Measurements from ENCODE around the gene GNPAT.

DNA sequence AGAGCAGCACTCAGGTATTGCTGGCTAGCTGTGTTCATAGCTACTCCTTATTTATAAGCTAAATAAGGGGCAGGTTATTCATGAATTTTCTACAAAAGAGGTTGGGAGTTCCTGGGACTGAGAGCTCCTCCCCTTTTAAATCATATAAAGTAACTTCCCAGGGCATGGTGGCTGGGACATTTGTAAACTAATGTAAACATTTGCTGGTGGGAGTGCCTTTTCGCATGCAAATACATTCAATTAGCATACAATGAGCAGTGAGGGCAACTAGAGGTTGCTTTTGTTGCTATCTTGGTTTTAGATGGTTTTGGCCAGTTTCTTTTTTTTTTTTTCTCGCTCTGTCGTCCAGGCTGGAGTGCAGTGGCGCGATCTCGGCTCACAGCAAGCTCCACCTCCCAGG lies 43.4 kb downstream of the GNPAT start:
- TF ChIP-seq, protein P1, sequence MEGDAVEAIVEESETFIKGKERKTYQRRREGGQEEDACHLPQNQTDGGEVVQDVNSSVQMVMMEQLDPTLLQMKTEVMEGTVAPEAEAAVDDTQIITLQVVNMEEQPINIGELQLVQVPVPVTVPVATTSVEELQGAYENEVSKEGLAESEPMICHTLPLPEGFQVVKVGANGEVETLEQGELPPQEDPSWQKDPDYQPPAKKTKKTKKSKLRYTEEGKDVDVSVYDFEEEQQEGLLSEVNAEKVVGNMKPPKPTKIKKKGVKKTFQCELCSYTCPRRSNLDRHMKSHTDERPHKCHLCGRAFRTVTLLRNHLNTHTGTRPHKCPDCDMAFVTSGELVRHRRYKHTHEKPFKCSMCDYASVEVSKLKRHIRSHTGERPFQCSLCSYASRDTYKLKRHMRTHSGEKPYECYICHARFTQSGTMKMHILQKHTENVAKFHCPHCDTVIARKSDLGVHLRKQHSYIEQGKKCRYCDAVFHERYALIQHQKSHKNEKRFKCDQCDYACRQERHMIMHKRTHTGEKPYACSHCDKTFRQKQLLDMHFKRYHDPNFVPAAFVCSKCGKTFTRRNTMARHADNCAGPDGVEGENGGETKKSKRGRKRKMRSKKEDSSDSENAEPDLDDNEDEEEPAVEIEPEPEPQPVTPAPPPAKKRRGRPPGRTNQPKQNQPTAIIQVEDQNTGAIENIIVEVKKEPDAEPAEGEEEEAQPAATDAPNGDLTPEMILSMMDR (IDR thresholded peaks at IDR 0.05) = no peak
- TF ChIP-seq POLR2AphosphoS5 (IDR thresholded peaks at IDR 0.05) = no peak
- TF ChIP-seq POLR2A (IDR thresholded peaks at IDR 0.05) = no peak

Data from breast epithelium (tissue), 3 donors.